Measurements from ENCODE around the gene ZFAND2A. TPM values are rescaled to one million over a fixed set of nuclear protein-coding genes. Genes with fewer than 3 reads are reported as not detected.

Gene ZFAND2A, protein sequence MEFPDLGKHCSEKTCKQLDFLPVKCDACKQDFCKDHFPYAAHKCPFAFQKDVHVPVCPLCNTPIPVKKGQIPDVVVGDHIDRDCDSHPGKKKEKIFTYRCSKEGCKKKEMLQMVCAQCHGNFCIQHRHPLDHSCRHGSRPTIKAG
- 9.0 and 12.8 TPM in 2 replicates for total RNA-seq

DNA sequence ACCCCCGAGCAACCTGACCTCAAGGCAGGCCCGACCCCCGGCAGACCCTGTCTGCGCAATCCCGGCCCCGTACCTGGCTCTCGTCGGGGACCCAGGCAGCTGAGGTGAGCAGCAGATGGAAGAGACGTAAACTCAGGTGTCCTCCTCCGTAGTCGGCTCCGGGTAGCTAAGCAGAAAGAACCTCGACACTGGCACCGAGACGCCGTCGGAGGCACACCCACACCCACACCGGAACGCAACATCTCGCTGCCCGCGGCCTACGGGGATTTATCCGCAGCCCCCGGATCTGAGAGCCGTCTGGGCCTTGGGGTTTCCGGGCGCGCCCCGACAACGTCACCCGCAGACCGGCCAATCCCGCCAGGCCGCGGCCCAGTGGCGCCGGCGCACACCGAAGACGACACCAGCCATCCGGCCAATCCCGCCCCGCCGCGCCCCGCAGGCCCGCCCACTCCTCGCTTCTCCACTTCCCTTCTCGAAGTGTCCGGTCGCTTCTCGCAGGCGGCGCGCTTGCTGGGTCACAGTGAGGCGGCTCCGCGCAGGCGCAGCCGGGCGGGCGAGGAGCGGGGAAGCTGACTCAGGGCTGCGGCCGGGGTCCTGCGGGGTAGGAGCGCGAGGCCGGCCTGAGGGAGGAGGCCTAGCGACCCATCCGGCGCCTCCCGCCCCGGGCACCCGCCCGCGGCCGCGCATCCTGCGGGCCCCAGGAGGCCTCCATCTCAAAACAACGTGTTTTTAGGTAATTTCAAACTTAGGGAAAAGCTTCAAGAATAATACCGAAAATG is at the start of gene ZFAND2A:
Gene ZFAND2A, minus strand, starts transcription at position 306 of the 779 bp plus-strand sequence. CDS start 1,984 bp downstream, outside the sequence.

Other genes starting within 250 kb of the ZFAND2A start
- gene ADAP1, start 205.5 kb downstream of the ZFAND2A start, total RNA-seq, result 5.8 and 9.0 TPM in 2 replicates
- 5.3 and 5.4 TPM in 2 replicates for gene COX19, start 184.6 kb downstream of the ZFAND2A start, total RNA-seq
- 0.12 and 4.8 TPM in 2 replicates for gene CYP2W1, start 177.0 kb downstream of the ZFAND2A start, total RNA-seq
- gene GPR146, start 115.7 kb downstream of the ZFAND2A start, total RNA-seq, result 5.4 and 18.6 TPM in 2 replicates
- 3.4 and 8.3 TPM in 2 replicates for gene GPER1, start 72.1 kb downstream of the ZFAND2A start, total RNA-seq
- gene UNCX, start 72.7 kb upstream of the ZFAND2A start, total RNA-seq, result not detected in 2 replicates

All from pericardium fibroblast (primary cell).